Loucy (cell line): ENCODE results near the gene NAT10.
A peak's percentile ranks its signal among the peaks of the same experiment; 100 is the strongest.

ENCODE experiments used
- H2AFZ ChIP-seq: fragments of 200-600 bp; sonication (generic); 2 replicates; pipeline ENCODE4 v1.6.0; 2016; ENCODE audit warnings: antibody characterized with exemption, mild to moderate bottlenecking, low read length, moderate library complexity
- H3F3A ChIP-seq: fragments of 200-600 bp; 2 replicates; pipeline ENCODE4 v1.6.0; 2016; ENCODE audit warnings: antibody characterized with exemption, low read depth, mild to moderate bottlenecking
- H3K27me3 ChIP-seq: fragments of 200-600 bp; sonication (generic); 2 replicates; pipeline ENCODE4 v1.6.1; 2014; ENCODE audit warnings: low read length, mild to moderate bottlenecking; ENCODE audit not compliant: insufficient read depth, poor library complexity, severe bottlenecking
- H3K36me3 ChIP-seq: fragments of 200-600 bp; sonication (generic); 2 replicates; pipeline ENCODE4 v1.6.1; 2016; ENCODE audit warnings: low read length; ENCODE audit not compliant: insufficient read depth
- H3K4me1 ChIP-seq: fragments of 200-600 bp; sonication (generic); 2 replicates; pipeline ENCODE4 v1.5.1; 2014; ENCODE audit warnings: low read length, mild to moderate bottlenecking; ENCODE audit not compliant: insufficient read depth, poor library complexity, severe bottlenecking
- H3K4me2 ChIP-seq: fragments of 200-600 bp; sonication (generic); 2 replicates; pipeline ENCODE4 v1.6.0; 2014; ENCODE audit warnings: antibody characterized with exemption, low read length, low read depth, mild to moderate bottlenecking; ENCODE audit not compliant: poor library complexity, severe bottlenecking
- H3K4me3 ChIP-seq: fragments of 200-600 bp; sonication (generic); 2 replicates; pipeline ENCODE4 v1.5.1; 2014; ENCODE audit warnings: low read length, mild to moderate bottlenecking, mixed read lengths; ENCODE audit not compliant: poor library complexity, severe bottlenecking
- H3K79me2 ChIP-seq: fragments of 200-600 bp; sonication (generic); 2 replicates; pipeline ENCODE4 v1.6.1; 2014; ENCODE audit warnings: low read length; ENCODE audit not compliant: insufficient read depth
- H3K9ac ChIP-seq: fragments of 200-600 bp; sonication (generic); 2 replicates; pipeline ENCODE4 v1.6.0; 2014; ENCODE audit warnings: mild to moderate bottlenecking, low read depth, low read length, moderate library complexity; ENCODE audit not compliant: poor library complexity, severe bottlenecking
- H3K9me2 ChIP-seq: fragments of 200-600 bp; sonication (generic); replicated peaks from 2 replicates; pipeline ENCODE4 v1.6.1; 2016; ENCODE audit warnings: low read depth, low read length, mixed read lengths
- H3K9me3 ChIP-seq: fragments of 200-600 bp; sonication (generic); 2 replicates; pipeline ENCODE4 v1.6.1; 2014; ENCODE audit warnings: mild to moderate bottlenecking, antibody characterized with exemption, low read length, low read depth; ENCODE audit not compliant: insufficient read depth
- H4K20me1 ChIP-seq: fragments of 200-600 bp; sonication (generic); 2 replicates; pipeline ENCODE4 v1.6.0; 2014; ENCODE audit warnings: antibody characterized with exemption, low read length, mild to moderate bottlenecking; ENCODE audit not compliant: insufficient read depth, poor library complexity, severe bottlenecking
- CTCF ChIP-seq: fragments of 200-600 bp; sonication (generic); conservative IDR thresholded peaks from 2 replicates; pipeline ENCODE4 v1.5.1; 2014; ENCODE audit warnings: mild to moderate bottlenecking, antibody characterized with exemption, low read length
- EZH2phosphoT487 ChIP-seq: fragments of 200-600 bp; IDR thresholded peaks from 2 replicates; pipeline ENCODE4 v1.6.1; 2018; ENCODE audit warnings: antibody characterized with exemption, mild to moderate bottlenecking, moderate library complexity, borderline replicate concordance

The NAT10 gene

GRCh38 chr11:34169686-34170085 lies 64.3 kb downstream of the NAT10 start:
- Histone ChIP-seq H2AFZ (no peak overlapping the region), H3K79me2 (no peaks in the 10 kb centered on the region), H3K36me3 (no peaks in the 10 kb centered on the region), H3K9me3 (no peaks in the 10 kb centered on the region), H3K4me3 (no peak overlapping the region), H3F3A (no peaks in the 10 kb centered on the region), H3K27me3 (no peaks in the 10 kb centered on the region), H3K4me1 (peaks cover 3% of the 10 kb centered on the region), H3K9me2 (no peaks in the 10 kb centered on the region), H4K20me1 (no peaks in the 10 kb centered on the region), H3K9ac (no peak overlapping the region), H3K4me2 (no peak overlapping the region)
- no peak for TF ChIP-seq CTCF

- TF ChIP-seq EZH2phosphoT487: no peak
- no peak for TF ChIP-seq CTCF
- Histone ChIP-seq H3K9me2 (no peaks in the 10 kb centered on the region), H2AFZ (no peak overlapping the region), H3K36me3 (no peaks in the 10 kb centered on the region), H3K4me1 (peaks cover 6% of the 10 kb centered on the region), H4K20me1 (no peaks in the 10 kb centered on the region), H3K9ac (no peak overlapping the region), H3K9me3 (no peaks in the 10 kb centered on the region), H3K79me2 (no peaks in the 10 kb centered on the region), H3K27me3 (no peaks in the 10 kb centered on the region), H3K4me3 (no peak overlapping the region), H3K4me2 (no peak overlapping the region), H3F3A (no peaks in the 10 kb centered on the region)
Observed at GRCh38 chr11:34173050-34173449, 67.6 kb downstream of the NAT10 start.

- Histone ChIP-seq H3K9ac (no peak overlapping the region), H3K4me3 (peak overlapping the region; percentile 19), H3K9me3 (no peaks in the 10 kb centered on the region), H3K27me3 (no peaks in the 10 kb centered on the region), H2AFZ (no peak overlapping the region), H3K9me2 (no peaks in the 10 kb centered on the region), H3K4me1 (peaks cover 7% of the 10 kb centered on the region), H3K36me3 (no peaks in the 10 kb centered on the region), H3K4me2 (peak overlapping the region; percentile 60), H3F3A (no peaks in the 10 kb centered on the region), H3K79me2 (no peaks in the 10 kb centered on the region), H4K20me1 (no peaks in the 10 kb centered on the region)
- no peak for TF ChIP-seq EZH2phosphoT487
- peak; percentile 81 for TF ChIP-seq CTCF
Observed at GRCh38 chr11:34174412-34175041, 69.1 kb downstream of the NAT10 start.
